AG04450 (cell line): ENCODE data around the gene FAM131C. TPM values are rescaled to one million over a fixed set of nuclear protein-coding genes. Genes with fewer than 3 reads are reported as not detected.

Source experiments
- CTCF ChIA-PET: fragments of 300-600, 350-600 bp; formaldehyde crosslinking; extraction: SDS; loops from one replicate; lab custom pipeline; 2022; ENCODE audit warnings: antibody characterized with exemption, inconsistent platforms; lab: Charles Lee
- POLR2A ChIA-PET: fragments of 350-600 bp; formaldehyde crosslinking; extraction: SDS; loops from one replicate; lab custom pipeline; 2021; ENCODE audit warnings: antibody characterized with exemption, inconsistent platforms; lab: Yijun Ruan, JAX
- DNase-seq: peaks from one replicate; pipeline ENCODE4 v3.0.0-alpha.2; 2011; ENCODE audit warnings: low read depth, low spot score
- H3K27ac ChIP-seq: one replicate; pipeline ENCODE4 v1.5.1; 2012; ENCODE audit warnings: low read depth, low read length, control low read depth
- H3K27me3 ChIP-seq: one replicate; pipeline ENCODE4 v1.6.0; 2012; ENCODE audit warnings: low read length; ENCODE audit not compliant: control insufficient read depth, insufficient read depth
- H3K4me3 ChIP-seq: 2 replicates; pipeline ENCODE4 v1.5.1; 2011; ENCODE audit warnings: mild to moderate bottlenecking, low read depth, low read length, control low read depth
- H3K9me3 ChIP-seq: 2 replicates; pipeline ENCODE4 v1.5.1; 2012; ENCODE audit warnings: low read length; ENCODE audit not compliant: control insufficient read depth, insufficient read depth
- CTCF ChIP-seq: IDR thresholded peaks from 2 replicates; pipeline ENCODE4 v1.5.1; 2011; ENCODE audit warnings: low read depth, low read length, control low read depth, inconsistent platforms
- polyA minus RNA-seq: library from RNA; depleted of rRNA, polyadenylated mRNA; stranded (reverse); fragments of >200 nt; gene quantifications from 2 replicates; pipeline ENCODE4 v1.2.3, GENCODE V29; 2011; rRNA and poly(A)+ RNA removed
- polyA plus RNA-seq: library from polyadenylated mRNA; depleted of rRNA; stranded (reverse); fragments of >200 nt; gene quantifications from 2 replicates; pipeline ENCODE4 v1.2.3, GENCODE V29; 2011; rRNA removed

The FAM131C gene
- polyA plus RNA-seq (0.20 and 0.32 TPM in 2 replicates), polyA minus RNA-seq (0.22 and 0.64 TPM in 2 replicates)

GRCh38 chr1:16073490-16074119 lies at the start of gene FAM131C:
TSS of gene FAM131C (minus strand) at chr1:16073651. CDS start at chr1:16073442, 209 bp downstream.
- ChIA-PET CTCF (interaction anchor here (0.5 to 14.4 kb wide), 18 partner anchors 9 to 477 kb away, joined by 3 to 407 read pairs (median 5); partner anchors contain the start of gene EPHA2), POLR2A (no interaction called here)
- H3K4me3 ChIP-seq = peak within 1 kb of the TSS; percentile 52
- no peaks in the 10 kb centered on the region; the same call in 1 of the 2 replicates for H3K9me3 ChIP-seq
- no peak within 1 kb of the TSS for H3K27ac ChIP-seq
- peaks cover 5% of the 10 kb centered on the region for H3K27me3 ChIP-seq
- no peak for DNase-seq
- peak; percentile 13; the same call in 1 of the 2 replicates for TF ChIP-seq CTCF

GRCh38 chr1:16122916-16123315 lies 49.5 kb upstream of the FAM131C start:
- no peak for TF ChIP-seq CTCF
- H3K4me3 ChIP-seq = no peak overlapping the region
- DNase-seq = peak; percentile 41
- POLR2A ChIA-PET = no interaction called here
- CTCF ChIA-PET = interaction anchor here (1.9 kb wide), 1 partner anchor 40 kb away, joined by 7 read pairs; no protein-coding TSS in a partner anchor
- no peaks in the 10 kb centered on the region for H3K27me3 ChIP-seq
- H3K27ac ChIP-seq = peak overlapping the region; percentile 31
- no peaks in the 10 kb centered on the region; the same call in 1 of the 2 replicates for H3K9me3 ChIP-seq

GRCh38 chr1:16122350-16122881 lies 49.0 kb upstream of the FAM131C start:
- no peaks in the 10 kb centered on the region; the same call in 1 of the 2 replicates for H3K9me3 ChIP-seq
- H3K4me3 ChIP-seq = no peak overlapping the region
- no peaks in the 10 kb centered on the region for H3K27me3 ChIP-seq
- ChIA-PET CTCF (interaction anchor here (0.6 to 1.9 kb wide), 2 partner anchors 32 to 40 kb away, joined by 6 to 7 read pairs; no protein-coding TSS in a partner anchor), POLR2A (no interaction called here)
- H3K27ac ChIP-seq = peak overlapping the region; percentile 31
- no peak for TF ChIP-seq CTCF
- no peak for DNase-seq

GRCh38 chr1:16120940-16121410 lies 47.5 kb upstream of the FAM131C start:
- Histone ChIP-seq H3K27ac (no peak overlapping the region), H3K9me3 (no peaks in the 10 kb centered on the region; the same call in 1 of the 2 replicates), H3K27me3 (no peaks in the 10 kb centered on the region), H3K4me3 (no peak overlapping the region)
- TF ChIP-seq CTCF = no peak
- ChIA-PET POLR2A (interaction anchor here (0.7 kb wide), 1 partner anchor 19 kb away, joined by 7 read pairs; no protein-coding TSS in a partner anchor), CTCF (interaction anchor here (0.7 to 1.9 kb wide), 5 partner anchors 11 to 329 kb away, joined by 3 to 7 read pairs (median 4); no protein-coding TSS in a partner anchor)
- no peak for DNase-seq
